Esophagus muscularis mucosa (tissue), 4 donors: ENCODE results near the gene ANGPTL8. TPM values are rescaled to one million over a fixed set of nuclear protein-coding genes. Genes with fewer than 3 reads are reported as not detected.

Experiments
- DNase-seq: peaks from one replicate; pipeline ENCODE4 v3.0.0-alpha.2; 2017; ENCODE audit errors: extremely low spot score
- H3K27ac ChIP-seq, 4 donors: fragments of 200-600 bp; sonication (generic); replicated peaks in 1 of 4; 1 replicate in 3 of 4; 2 replicates in 1 of 4; pipeline ENCODE4 v1.5.1; 2016 to 2019; ENCODE audit warnings: mild to moderate bottlenecking in 1 of 4
- H3K27me3 ChIP-seq, 4 donors: fragments of 200-600 bp; sonication (generic); one replicate each; pipeline versions ENCODE4 v1.5.1 to v1.6.0; 2016 to 2019
- H3K36me3 ChIP-seq, 4 donors: fragments of 200-600 bp; sonication (generic); one replicate each; pipeline ENCODE4 v1.5.1; 2016 to 2019
- H3K4me1 ChIP-seq, 4 donors: fragments of 200-600 bp; sonication (generic); one replicate each; pipeline ENCODE4 v1.5.1; 2016 to 2019
- H3K4me3 ChIP-seq, 4 donors: fragments of 200-600 bp; sonication (generic); 1 replicate in 2 of 4; 2 replicates in 2 of 4; pipeline ENCODE4 v1.5.1; 2016 to 2019; ENCODE audit warnings: mild to moderate bottlenecking in 4 of 4, moderate library complexity in 1 of 4
- H3K9me3 ChIP-seq, 4 donors: fragments of 200-600 bp; sonication (generic); 1 replicate in 3 of 4; 2 replicates in 1 of 4; pipeline ENCODE4 v1.5.1; 2016 to 2019
- CTCF ChIP-seq, 3 experiments: fragments of 200-600 bp in 2 of 3; fragments of 450-650 bp in 1 of 3; sonication (generic) in 2 of 3; IDR thresholded peaks; one replicate each; pipeline ENCODE4 v1.5.1; 2017 to 2019; ENCODE audit warnings: antibody characterized with exemption in 3 of 3, mild to moderate bottlenecking in 2 of 3, moderate library complexity in 1 of 3
- EP300 ChIP-seq: sonication (generic); formaldehyde crosslinking; IDR thresholded peaks from one replicate; pipeline ENCODE4 v1.6.1; 2017; ENCODE audit warnings: antibody characterized with exemption
- POLR2A ChIP-seq: fragments of 450-650 bp; IDR thresholded peaks from one replicate; pipeline ENCODE4 v1.6.1; 2017; ENCODE audit warnings: antibody characterized with exemption, moderate library complexity, mild to moderate bottlenecking, low read depth
- POLR2AphosphoS5 ChIP-seq, 2 donors: sonication (generic); formaldehyde crosslinking; IDR thresholded peaks; one replicate each; pipeline ENCODE4 v1.6.1; 2017; ENCODE audit warnings: antibody characterized with exemption in 2 of 2
- WGBS: methylation state at CpG from one replicate; pipeline ENCODE4 v1.1.5; 2018; 5-methylcytosine and 5-hydroxymethylcytosine counted together
- intact Hi-C: fragments of 100-400 bp; cut with DNase I; formaldehyde crosslinking; loops from one replicate; pipeline ENCODE4 v1.15.1; 2023
- total RNA-seq, 4 donors: library from RNA; depleted of rRNA; stranded (reverse); fragments of >200 nt; gene quantifications; one replicate each; pipeline versions ENCODE4 v1.1.0 to v1.2.1, GENCODE V29; 2016

Gene ANGPTL8
- total RNA-seq, 4 donors from 2014 or later, result 2.0 TPM; not detected in 3

DNA sequence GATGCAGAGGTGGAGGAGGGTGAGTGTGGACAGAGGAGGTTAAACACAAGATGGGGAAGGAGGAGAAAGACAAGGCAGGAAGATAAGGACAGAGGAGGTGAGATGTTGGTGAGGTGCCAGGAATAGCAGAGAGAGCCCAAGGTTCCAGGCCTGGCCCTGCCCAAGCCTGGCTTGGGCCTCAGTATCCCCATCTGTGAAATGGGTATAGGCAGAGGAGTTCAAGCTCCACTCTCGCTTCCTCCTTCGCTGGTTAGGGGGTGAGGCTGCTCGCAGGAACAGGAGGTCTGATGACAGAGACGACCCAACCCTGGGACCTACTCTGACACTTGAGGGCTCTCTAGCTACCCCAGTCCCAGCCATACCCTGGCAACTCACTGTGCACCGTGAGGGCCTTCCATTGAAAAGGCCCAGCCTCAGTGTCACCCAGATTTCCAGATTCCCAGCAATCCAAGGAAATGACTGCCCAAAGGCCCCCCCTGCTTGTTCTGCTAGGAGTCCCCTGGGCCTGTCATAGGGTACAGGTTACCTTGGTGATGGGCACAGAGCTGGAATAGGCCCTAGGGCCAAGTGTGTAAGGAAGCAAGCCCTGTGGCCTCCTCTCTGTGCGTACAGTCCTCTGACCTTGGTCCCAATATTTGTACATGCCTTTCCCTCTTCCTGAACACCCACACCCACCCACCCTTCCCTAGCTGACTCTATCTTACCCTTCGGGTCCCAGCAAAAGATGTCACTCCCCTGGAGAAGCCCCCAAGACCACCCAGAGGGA, 8.6 kb upstream of the ANGPTL8 start:
- Histone ChIP-seq H3K27ac (no peak overlapping the region), H3K36me3 (peaks cover 11 to 89% (median 65%) of the 10 kb centered on the region in 4 donors), H3K4me1 (no peaks in the 10 kb centered on the region), H3K4me3 (no peak overlapping the region), H3K9me3 (no peaks in the 10 kb centered on the region), H3K27me3 (no peaks in the 10 kb centered on the region)
- TF ChIP-seq POLR2AphosphoS5 (IDR thresholded peaks at IDR 0.05), result no peak
- TF ChIP-seq CTCF (IDR thresholded peaks at IDR 0.05), result no peak
- TF ChIP-seq EP300, result no peak
- no peak for TF ChIP-seq POLR2A
- intact Hi-C loops, result no loop called here
- 97% methylated on average over 4 of the region's 7 CpGs for WGBS
- no peak for DNase-seq

GRCh38 chr19:11232555-11232954, 6.9 kb upstream of the ANGPTL8 start:
- Histone ChIP-seq H3K27ac (no peak overlapping the region), H3K4me1 (no peaks in the 10 kb centered on the region), H3K36me3 (peaks cover 11 to 89% (median 67%) of the 10 kb centered on the region in 4 donors), H3K27me3 (no peaks in the 10 kb centered on the region), H3K9me3 (no peaks in the 10 kb centered on the region), H3K4me3 (no peak overlapping the region)
- intact Hi-C loops, result no loop called here
- no peak for TF ChIP-seq EP300
- TF ChIP-seq POLR2A, result no peak
- TF ChIP-seq CTCF (IDR thresholded peaks at IDR 0.05), result no peak
- TF ChIP-seq POLR2AphosphoS5 (IDR thresholded peaks at IDR 0.05), result no peak
- 82% methylated on average over 4 of the region's 4 CpGs for WGBS
- no peak for DNase-seq

- H3K9me3 ChIP-seq, result no peaks in the 10 kb centered on the region
- H3K27ac ChIP-seq, result no peak overlapping the region
- H3K27me3 ChIP-seq, result no peaks in the 10 kb centered on the region
- intact Hi-C loops, result no loop called here
- DNase-seq, result no peak
- peaks cover 11 to 93% (median 72%) of the 10 kb centered on the region in 4 donors for H3K36me3 ChIP-seq
- no peaks in the 10 kb centered on the region for H3K4me1 ChIP-seq
- H3K4me3 ChIP-seq, result no peak overlapping the region
- TF ChIP-seq POLR2A (no peak), POLR2AphosphoS5 (IDR thresholded peaks at IDR 0.05) (no peak), CTCF (IDR thresholded peaks at IDR 0.05) (no peak), EP300 (no peak)
- 91% methylated on average over 12 of the region's 15 CpGs for WGBS
Measured at GRCh38 chr19:11233073-11233472, 6.3 kb upstream of the ANGPTL8 start.

DNA sequence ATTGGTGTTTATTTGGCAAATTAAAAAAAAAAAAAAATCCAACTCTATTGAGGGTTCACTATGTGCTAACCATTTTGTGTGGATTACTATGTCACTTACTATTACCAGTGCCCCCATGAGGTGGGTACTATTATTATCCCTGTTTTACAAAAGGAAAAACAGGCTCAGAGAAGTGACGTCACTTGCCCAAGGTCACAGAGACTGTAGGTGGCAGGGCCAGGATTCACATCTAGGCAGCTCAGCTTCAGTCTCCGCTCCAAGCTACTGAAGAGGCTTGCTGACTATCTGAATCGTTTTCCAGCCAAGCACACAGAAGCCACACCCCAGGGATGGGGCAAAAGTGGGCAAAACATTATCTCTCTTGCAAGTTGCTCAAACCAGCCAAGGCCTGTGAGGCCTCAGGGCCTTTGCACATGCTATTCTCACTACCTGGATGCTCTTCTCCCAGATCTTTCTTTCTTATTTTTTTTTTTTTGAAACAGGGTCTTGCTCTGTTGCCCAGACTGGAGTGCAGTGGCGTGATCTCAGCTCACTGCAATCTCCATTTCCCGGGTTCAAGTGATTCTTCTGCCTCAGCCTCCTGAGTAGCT, 4.8 kb upstream of the ANGPTL8 start:
- peaks cover 11 to 99% (median 77%) of the 10 kb centered on the region in 4 donors for H3K36me3 ChIP-seq
- TF ChIP-seq POLR2A, result no peak
- TF ChIP-seq EP300, result no peak
- no peak for TF ChIP-seq POLR2AphosphoS5 (IDR thresholded peaks at IDR 0.05)
- TF ChIP-seq CTCF (IDR thresholded peaks at IDR 0.05), result no peak
- peaks cover 0 to 9% (median 0%) of the 10 kb centered on the region in 4 donors for H3K9me3 ChIP-seq
- H3K27ac ChIP-seq, result no peak overlapping the region
- no peaks in the 10 kb centered on the region for H3K27me3 ChIP-seq
- no peak overlapping the region for H3K4me3 ChIP-seq
- 95% methylated on average over 5 of the region's 5 CpGs for WGBS
- H3K4me1 ChIP-seq, result no peaks in the 10 kb centered on the region
- no peak for DNase-seq
- intact Hi-C loops, result no loop called here
